NCI-H2107 treated with DMSO at 0.1 percent for 48 hours (cell line): ENCODE measurements around the gene MALT1.
"Not testable (repeated sequence)": the region's sequence is repeated elsewhere in the genome, so short reads cannot be mapped to it uniquely, and the experiment has no call there.

ENCODE experiments used
- DNase-seq: peaks from one replicate; lab custom pipeline; 2025; ENCODE audit not compliant: unreplicated experiment; lab: John Stamatoyannopoulos, UW

MALT1 gene

GRCh38 chr18:58769321-58769720, 98.1 kb downstream of the MALT1 start:
- DNase-seq, result no peak

DNA sequence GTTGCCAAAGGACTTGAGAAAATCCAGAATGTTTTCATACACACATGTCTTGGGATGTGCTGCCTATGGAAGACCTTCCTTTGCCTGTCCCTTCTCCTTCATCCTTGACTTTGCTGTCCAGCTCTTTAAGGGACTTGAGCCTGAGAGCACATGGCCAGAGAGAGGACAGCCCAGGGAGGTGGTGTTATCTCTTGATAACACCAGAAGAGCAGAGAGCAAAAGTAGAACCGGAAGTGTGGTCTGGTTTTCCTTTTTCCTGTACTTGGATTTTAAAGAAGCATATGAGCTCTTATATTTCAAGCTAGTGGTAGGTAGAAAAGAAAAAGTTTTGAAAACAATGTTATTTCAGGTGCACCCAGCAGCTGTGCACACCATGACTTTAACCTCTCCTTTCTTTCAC, 99.3 kb downstream of the MALT1 start:
- no peak for DNase-seq

GRCh38 chr18:58772161-58772560, 100.9 kb downstream of the MALT1 start:
- DNase-seq, result no peak

GRCh38 chr18:58776084-58776483, 104.8 kb downstream of the MALT1 start:
- no peak for DNase-seq

DNA sequence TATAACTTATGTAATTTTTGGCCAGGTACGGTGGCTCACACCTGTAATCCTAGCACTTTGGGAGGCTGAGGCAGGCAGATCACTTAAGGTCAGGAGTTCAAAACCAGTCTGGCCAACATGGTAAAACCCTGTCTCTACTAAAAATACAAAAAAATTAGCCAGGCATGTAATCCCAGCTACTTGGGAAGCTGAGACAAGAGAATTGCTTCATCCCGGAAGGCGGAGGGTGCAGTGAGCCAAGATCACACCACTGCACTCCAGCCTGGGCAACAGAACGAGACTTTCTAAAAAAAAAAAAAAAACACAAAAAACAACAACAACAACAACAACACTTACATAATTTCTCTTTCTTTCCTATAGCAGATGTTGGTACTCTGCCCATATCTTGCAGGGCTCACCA, 105.3 kb downstream of the MALT1 start:
- not testable (repeated sequence) for DNase-seq

- no peak for DNase-seq
These were observed 106.2 kb downstream of the MALT1 start for GRCh38 chr18:58777471-58777870.

- DNase-seq, result no peak
These were observed 108.3 kb downstream of the MALT1 start for GRCh38 chr18:58779529-58779928.

DNA sequence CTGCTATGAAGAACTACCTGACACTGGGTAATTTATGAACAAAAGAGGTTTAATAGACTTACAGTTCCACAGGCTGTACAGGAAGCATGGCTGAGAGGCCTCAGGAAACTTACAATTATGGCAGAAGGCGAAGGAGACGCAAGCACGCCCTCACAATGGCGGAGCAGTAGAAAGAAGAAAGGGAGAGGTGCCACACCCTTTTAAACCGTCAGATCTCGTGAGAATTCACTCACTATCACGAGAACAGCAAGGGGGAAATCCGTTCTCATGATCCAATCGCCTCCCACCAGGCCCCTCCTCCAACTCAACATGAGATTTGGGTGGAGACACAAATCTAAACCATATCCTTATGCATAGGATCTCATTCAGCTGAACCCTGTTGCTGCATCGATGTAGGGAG, 108.8 kb downstream of the MALT1 start:
- no peak for DNase-seq

GRCh38 chr18:58781627-58782194, 110.4 kb downstream of the MALT1 start:
- peak; percentile 87 for DNase-seq

DNA sequence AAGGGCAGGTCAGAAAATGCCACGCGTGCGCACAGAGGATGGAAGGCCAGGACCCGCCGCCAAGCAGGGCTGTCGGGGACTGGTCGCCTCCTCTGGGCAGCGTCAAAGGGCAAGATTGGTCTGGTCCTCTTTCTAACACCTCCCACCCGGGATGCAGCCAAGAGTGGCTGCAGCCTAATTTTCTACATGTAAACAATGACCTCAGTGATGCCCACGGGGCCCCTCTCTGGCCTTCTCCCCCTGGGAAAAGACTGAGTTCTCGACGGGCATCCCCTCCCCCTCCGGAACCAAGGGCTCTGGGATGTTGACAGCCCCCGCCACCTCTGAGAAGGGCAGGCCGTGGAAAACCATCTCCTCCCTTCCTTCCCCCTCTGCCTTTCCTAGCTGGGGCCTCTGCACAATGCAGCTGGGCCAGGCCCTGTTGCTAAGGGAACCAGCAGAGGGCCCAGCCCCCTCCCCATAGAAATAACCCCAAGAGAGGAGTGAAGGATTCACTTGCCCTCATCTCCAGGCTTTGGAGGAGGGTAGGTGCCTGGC, 113.4 kb downstream of the MALT1 start:
- no peak for DNase-seq

GRCh38 chr18:58785171-58785805, 114.0 kb downstream of the MALT1 start:
- peak; percentile 73 for DNase-seq

- no peak for DNase-seq
These were observed 114.6 kb downstream of the MALT1 start for GRCh38 chr18:58785870-58786269.

DNA sequence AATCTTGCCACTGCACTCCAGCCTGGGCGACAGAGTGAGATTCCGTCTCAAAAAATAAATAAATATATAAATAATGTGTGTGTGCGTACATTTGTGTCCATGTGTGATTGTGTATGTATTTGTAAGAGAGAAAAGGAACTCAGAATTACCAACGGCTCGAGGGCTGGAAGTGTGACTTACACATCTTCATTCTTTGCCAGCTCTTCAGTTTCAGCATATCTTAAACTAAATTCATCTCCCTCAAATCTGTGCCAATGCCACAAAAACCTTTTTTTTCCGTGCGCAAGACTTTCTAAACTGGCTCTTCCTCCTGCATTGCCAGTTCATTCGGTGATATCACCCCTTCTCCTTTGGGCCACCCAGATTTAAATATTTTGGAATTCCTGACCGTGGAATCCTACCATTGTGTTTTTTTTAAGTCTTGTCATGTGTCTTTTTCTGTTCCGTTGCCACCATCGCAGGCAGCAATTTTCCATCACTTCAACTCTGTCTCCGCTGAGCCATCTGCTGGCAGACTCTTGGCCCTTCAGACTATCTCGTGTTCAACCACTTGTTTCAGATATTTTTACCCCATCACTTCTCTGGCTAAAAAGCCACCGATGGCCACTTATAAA, 116.4 kb downstream of the MALT1 start:
- no peak for DNase-seq

GRCh38 chr18:58788470-58788869, 117.2 kb downstream of the MALT1 start:
- DNase-seq, result no peak

- no peak for DNase-seq
These were observed 118.0 kb downstream of the MALT1 start for GRCh38 chr18:58788971-58789875.

DNA sequence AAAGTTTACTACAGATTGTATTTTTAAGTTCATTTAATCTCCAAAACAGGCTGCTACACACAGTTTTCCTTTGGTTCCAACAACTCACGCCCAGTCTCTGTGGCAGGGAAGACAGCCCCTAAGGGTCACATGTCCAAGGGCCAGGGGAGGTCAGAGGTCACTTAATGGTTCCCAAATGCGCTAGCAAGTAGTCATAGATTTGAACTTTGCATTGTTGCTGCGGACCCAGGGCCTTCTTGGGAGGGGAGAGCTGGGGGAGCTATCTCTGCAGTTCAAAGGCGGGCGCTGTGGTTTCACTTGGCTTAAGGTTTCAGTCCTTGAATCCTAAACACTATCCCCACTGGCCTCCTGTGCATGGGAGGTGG, 118.6 kb downstream of the MALT1 start:
- DNase-seq, result no peak

- DNase-seq, result no peak
These were observed 120.8 kb downstream of the MALT1 start for GRCh38 chr18:58792086-58792485.

DNA sequence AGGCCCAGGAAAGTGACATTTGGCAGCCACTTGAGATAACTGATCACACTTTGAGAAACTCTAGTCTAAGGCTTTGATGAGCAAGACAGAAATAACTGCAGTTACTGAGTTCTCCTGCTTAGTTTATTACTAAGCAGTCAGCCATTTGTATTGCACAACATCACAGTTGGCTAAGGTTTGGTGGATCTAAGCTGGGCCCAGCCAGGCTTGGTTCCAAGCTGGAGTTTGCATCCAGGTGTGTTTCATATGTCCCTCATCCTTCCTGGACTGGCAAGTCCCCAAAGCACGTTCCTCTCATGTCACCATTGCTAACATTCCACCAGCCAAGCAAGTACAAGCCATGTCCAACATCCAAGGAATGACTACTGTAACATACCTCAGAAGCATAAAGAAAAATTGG, 122.1 kb downstream of the MALT1 start:
- DNase-seq, result no peak

DNA sequence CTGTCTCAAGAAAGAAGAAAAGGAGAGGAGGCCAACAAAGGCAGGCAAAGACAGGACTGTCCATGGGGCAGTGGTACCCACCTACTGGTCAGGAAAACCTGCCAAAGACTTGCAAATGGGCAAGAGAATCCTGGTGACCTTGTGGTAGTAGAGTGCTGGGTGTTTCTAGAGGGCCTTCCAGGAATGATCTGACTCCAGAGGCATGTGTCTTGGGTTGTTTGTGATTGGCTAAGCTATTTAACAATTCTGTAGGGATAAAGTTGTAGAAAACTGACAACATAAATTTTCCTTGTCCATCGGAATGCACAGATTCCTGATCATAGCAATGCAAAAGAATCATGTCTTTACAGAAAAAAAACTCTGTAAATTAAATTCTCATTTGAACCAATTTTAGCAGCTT, 125.0 kb downstream of the MALT1 start:
- no peak for DNase-seq

DNA sequence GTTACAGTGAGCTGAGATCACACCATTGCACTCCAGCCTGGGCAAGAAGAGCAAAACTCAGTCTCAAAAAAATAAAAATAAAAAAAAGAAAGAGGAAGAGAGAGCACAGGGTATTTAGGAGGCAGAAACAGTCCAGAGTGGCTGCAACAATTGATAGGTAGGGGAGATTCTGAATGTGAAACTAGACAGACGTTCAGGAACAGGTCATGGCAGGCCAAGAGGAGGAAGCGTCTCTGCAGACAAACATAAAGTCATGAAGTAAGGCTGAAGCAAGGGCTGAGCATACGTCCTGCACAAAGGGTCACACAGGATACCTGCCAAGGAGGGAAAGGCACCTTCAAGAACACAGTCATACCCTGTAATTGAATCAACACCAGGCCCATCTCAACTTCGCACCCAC, 129.3 kb downstream of the MALT1 start:
- no peak for DNase-seq

DNA sequence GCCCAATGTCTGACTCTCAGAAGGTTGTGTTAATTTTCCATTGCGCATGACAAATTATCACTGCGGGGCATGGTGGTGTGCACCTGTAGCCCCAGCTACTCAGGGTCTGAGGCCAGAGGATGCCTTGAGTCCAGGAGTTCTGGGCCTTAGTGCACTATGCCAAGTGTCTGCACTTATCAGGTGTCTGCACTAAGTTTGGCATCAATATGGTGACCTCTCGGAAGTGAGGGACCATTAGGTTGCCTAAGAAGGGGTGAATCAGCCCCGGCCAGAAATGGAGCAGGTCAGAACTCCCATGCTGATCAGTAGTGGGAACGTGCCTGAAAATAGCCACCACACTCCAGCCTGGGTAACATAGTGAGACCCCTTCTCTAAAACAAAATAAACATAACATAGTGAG, 131.7 kb downstream of the MALT1 start:
- no peak for DNase-seq

GRCh38 chr18:58803978-58804377, 132.7 kb downstream of the MALT1 start:
- DNase-seq, result no peak
